HUES64 (cell line): ENCODE measurements around the gene SCGB3A1.

Experiments
- H3K27ac ChIP-seq: 2 replicates; pipeline ENCODE4 v1.7.0; 2013; ENCODE audit warnings: low read depth, low read length, inconsistent platforms
- H3K27me3 ChIP-seq: 2 replicates; pipeline ENCODE4 v1.6.1; 2013; ENCODE audit warnings: mild to moderate bottlenecking, low read length; ENCODE audit not compliant: insufficient read depth
- H3K36me3 ChIP-seq: 2 replicates; pipeline ENCODE4 v1.6.1; 2013; ENCODE audit warnings: mild to moderate bottlenecking, low read length; ENCODE audit not compliant: insufficient read depth
- H3K4me1 ChIP-seq: 2 replicates; pipeline ENCODE4 v1.6.1; 2013; ENCODE audit warnings: mild to moderate bottlenecking, low read length, moderate library complexity; ENCODE audit not compliant: insufficient read depth
- H3K4me3 ChIP-seq: 2 replicates; pipeline ENCODE4 v1.5.1; 2013; ENCODE audit warnings: mild to moderate bottlenecking, low read length, moderate library complexity
- H3K9ac ChIP-seq: 2 replicates; pipeline ENCODE4 v1.6.1; 2013; ENCODE audit warnings: mild to moderate bottlenecking, low read depth, low read length
- H3K9me3 ChIP-seq: 2 replicates; pipeline ENCODE4 v1.6.1; 2013; ENCODE audit warnings: low read depth, low read length; ENCODE audit not compliant: insufficient read depth
- WGBS: fragments of 150-250, 120-280 bp; methylation state at CpG from one replicate; pipeline ENCODE4 v1.1.7; 2013; ENCODE audit warnings: missing lambda C conversion rate; 5-methylcytosine and 5-hydroxymethylcytosine counted together

The SCGB3A1 gene

DNA sequence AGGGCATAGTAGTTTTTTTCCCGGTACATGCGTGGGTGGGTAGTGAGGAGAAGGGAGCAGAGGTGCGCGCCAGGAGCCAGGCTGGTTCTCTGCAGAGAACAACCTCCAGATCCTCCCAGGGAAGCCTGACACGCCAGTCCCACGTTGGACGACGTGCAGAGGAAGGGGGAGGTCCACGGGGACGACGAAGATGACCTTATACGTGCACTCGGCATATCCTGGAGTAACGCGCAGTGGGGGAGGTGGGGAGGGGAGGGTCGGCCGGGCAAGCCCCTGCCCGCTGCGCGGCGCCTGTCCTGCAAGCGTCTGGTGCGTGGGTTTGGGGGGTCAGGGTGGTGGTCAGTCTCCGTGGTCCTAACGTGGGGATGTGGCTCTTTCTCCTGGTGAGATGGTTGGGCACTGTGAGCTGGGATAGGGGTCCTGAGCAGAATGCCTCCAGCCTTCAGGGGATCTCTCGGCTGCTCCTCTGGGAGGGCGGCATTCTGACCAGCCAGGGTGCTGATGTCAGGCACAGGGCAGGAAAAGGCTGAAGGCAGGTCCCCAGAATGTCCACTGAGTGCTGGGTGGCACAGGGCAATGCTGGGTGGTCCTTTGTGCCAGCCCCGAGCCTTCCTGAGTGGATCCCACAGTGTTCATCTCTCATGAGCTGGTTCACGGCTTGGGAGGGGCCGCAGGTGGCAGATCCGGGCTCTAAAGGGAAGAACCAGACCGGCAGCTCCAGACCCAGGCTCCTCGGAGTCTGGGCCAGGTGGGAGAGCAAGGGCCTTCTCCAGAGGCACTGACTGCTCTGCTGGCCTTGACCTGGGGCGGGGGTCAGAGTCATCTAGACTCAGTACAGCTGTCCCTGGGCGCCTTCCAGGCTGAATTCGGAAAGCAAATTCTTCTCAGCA is 10.5 kb upstream of the SCGB3A1 start:
- WGBS, result 91% methylated on average over 36 of the region's 36 CpGs
- H3K4me3 ChIP-seq, result no peak overlapping the region
- H3K36me3 ChIP-seq, result no peaks in the 10 kb centered on the region
- H3K27me3 ChIP-seq, result no peaks in the 10 kb centered on the region
- H3K4me1 ChIP-seq, result no peaks in the 10 kb centered on the region
- no peak overlapping the region for H3K27ac ChIP-seq
- H3K9me3 ChIP-seq, result no peaks in the 10 kb centered on the region
- no peak overlapping the region for H3K9ac ChIP-seq

DNA sequence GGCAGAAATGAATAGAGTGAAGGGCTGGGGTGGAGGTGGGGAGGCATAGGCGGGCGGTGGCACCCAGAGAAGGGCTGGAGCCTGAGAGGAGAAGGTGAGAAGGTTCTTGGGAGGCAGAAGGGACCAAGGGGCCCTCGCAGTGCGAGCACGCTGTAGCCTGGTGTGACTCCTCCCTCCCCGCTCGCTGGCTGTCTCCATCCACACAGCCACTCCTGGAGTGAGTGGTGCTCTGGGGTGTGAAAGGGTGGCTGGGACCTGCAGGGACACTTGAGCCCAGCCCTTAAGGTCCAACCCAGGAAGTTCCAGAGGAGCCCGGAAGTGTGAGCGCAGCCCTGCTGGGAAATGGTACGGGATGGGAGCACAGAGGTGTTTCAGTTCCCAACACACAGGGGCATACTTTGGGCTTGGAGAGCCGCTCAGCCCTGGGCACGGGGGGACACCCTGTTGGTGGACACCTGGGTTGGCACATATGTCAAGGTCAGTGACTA is 9.3 kb upstream of the SCGB3A1 start:
- Histone ChIP-seq H3K27me3 (no peaks in the 10 kb centered on the region), H3K27ac (no peak overlapping the region), H3K9me3 (no peaks in the 10 kb centered on the region), H3K9ac (no peak overlapping the region), H3K4me1 (no peaks in the 10 kb centered on the region), H3K4me3 (no peak overlapping the region), H3K36me3 (no peaks in the 10 kb centered on the region)
- WGBS, result 91% methylated on average over 12 of the region's 12 CpGs

DNA sequence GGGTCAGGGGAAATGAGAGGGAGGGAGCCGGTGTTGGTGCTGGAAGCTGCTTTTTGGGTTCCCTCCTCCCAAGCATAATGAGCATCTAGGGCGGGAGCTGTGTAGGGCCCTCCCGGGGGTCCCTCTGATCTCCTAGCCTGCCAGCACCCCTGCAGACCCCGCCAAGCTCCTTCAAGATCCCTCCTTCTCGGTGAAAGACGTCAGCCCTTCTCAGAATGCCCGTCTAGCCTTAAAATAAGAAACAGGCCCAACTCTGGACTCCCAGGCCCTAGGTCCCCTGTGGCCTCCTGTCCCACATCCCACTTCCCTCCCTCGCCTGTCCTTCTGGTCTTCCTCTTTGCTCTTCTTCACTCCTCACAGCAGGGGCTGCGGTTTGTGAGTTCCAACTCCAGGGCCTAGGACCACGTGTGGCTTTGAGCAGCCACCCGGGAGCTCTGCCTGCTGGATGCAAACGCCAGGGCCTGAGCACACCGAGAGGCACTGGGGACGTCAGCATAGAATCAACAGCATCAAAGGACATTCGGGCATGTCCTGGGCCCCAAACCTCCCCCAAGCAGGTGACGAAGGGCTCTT is 8.8 kb upstream of the SCGB3A1 start:
- Histone ChIP-seq H3K4me1 (no peaks in the 10 kb centered on the region), H3K36me3 (no peaks in the 10 kb centered on the region), H3K27ac (no peak overlapping the region), H3K9me3 (no peaks in the 10 kb centered on the region), H3K27me3 (no peaks in the 10 kb centered on the region), H3K4me3 (no peak overlapping the region), H3K9ac (no peak overlapping the region)
- 87% methylated on average over 16 of the region's 16 CpGs for WGBS

DNA sequence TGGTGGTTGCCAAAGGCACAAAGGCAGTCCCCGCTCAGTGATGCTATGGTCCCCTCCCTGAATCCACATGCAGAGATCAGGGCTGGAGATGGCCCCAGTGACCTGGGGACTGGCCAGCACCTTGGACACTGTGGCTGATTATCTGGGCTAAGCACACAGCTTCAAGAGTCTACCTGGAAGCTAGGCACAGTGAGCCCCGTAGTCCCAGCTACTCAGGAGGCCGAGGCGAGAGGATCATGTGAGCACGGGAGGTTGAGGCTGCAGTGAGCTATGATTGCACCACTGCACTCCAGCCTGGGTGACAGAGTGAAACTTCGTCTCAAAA is 8.3 kb upstream of the SCGB3A1 start:
- WGBS, result 91% methylated on average over 6 of the region's 6 CpGs
- no peaks in the 10 kb centered on the region for H3K36me3 ChIP-seq
- no peaks in the 10 kb centered on the region for H3K27me3 ChIP-seq
- H3K27ac ChIP-seq, result no peak overlapping the region
- H3K4me1 ChIP-seq, result no peaks in the 10 kb centered on the region
- H3K9me3 ChIP-seq, result no peaks in the 10 kb centered on the region
- no peak overlapping the region for H3K4me3 ChIP-seq
- H3K9ac ChIP-seq, result no peak overlapping the region

DNA sequence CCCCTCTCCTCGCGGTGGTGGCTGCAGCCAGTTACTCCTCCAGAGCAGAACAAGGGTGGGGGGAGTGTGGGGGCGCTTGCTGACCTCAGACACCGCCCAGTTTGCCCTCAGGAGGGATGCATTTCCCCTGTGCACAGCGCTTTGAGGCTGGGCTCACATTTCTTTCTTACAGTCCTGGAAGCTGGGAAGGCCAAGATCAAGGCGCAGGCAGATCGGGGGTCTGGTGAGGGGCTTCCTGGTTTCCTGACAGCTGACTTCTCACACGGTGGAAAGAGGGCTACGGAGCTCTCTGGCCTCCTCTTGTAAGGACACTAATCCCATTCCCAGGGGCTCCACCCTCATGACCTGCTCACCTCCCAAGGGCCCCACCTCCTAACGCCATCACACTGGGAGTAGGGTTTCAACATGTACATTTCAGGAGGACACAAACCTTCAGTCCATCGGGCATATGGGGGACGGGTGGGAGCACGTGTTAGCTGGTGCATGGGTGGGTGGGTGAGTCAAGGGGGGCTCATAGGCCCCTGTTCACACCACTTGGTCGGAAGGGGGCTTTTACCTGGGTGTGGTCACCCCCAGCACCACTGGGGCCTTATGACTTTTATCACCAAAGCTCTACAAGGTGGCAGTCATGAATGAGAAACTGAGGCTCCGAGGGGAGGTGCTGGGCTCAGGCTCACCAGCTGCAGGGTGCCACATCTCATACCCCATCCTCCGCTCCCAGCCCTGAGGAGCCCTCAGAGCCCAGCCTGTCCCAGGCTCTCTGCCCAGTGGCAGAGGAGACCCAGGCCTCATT is 7.7 kb upstream of the SCGB3A1 start:
- Histone ChIP-seq H3K27me3 (no peaks in the 10 kb centered on the region), H3K36me3 (no peaks in the 10 kb centered on the region), H3K27ac (no peak overlapping the region), H3K9ac (no peak overlapping the region), H3K4me1 (no peaks in the 10 kb centered on the region), H3K9me3 (no peaks in the 10 kb centered on the region), H3K4me3 (no peak overlapping the region)
- WGBS, result 93% methylated on average over 16 of the region's 16 CpGs

DNA sequence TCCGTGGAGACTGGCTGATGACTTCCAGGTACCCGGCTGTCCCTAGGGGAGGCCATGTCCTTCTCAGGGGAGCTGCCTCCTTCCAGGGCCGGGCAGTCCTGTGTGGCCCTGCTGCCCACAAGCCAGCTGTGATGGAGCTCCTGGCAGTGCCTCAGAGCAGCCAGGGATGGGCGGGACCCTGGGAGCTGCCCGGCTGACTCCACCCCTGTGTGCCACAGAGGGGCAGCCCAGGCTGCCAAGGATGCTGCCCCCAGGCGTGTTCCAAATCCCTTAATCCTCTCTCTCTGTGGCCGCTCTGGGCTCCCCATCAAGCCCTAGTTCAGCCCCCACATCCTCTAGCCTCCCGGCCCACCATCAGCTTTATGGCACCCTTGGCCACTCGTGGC is 7.0 kb upstream of the SCGB3A1 start:
- WGBS, result 90% methylated on average over 9 of the region's 9 CpGs
- Histone ChIP-seq H3K9ac (no peak overlapping the region), H3K27me3 (peaks cover 4% of the 10 kb centered on the region), H3K27ac (no peak overlapping the region), H3K36me3 (no peaks in the 10 kb centered on the region), H3K9me3 (no peaks in the 10 kb centered on the region), H3K4me1 (no peaks in the 10 kb centered on the region), H3K4me3 (no peak overlapping the region)

DNA sequence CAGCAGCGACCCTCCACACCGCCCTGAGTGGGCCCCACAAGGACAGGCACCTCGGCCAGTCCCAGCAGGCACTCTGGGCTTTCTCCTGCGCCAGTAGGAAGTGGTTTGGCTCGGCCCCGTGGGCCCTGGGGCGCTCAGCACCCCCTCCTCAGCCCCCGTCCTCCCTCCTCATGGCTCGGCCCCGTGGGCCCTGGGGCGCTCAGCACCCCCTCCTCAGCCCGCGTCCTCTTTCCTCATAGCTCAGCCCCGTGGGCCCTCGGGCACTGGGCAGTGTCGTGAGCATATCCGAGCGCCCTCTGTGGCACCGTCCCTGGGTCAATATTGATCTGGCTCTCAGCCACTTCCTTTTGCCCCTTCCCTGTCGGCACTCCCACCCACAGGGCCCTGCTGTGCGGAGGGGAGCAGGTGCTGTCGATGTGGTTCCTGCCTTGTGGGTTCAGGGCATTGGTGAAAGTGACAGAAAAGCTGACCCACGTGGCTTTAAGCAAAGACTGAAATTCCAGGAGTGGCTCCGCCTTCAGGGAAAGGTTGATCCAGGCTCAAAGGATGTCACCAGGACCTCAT is 5.5 kb upstream of the SCGB3A1 start:
- Histone ChIP-seq H3K4me1 (no peaks in the 10 kb centered on the region), H3K27me3 (peaks cover 20% of the 10 kb centered on the region), H3K9ac (no peak overlapping the region), H3K9me3 (no peaks in the 10 kb centered on the region), H3K4me3 (no peak overlapping the region), H3K36me3 (no peaks in the 10 kb centered on the region), H3K27ac (no peak overlapping the region)
- 91% methylated on average over 24 of the region's 24 CpGs for WGBS

DNA sequence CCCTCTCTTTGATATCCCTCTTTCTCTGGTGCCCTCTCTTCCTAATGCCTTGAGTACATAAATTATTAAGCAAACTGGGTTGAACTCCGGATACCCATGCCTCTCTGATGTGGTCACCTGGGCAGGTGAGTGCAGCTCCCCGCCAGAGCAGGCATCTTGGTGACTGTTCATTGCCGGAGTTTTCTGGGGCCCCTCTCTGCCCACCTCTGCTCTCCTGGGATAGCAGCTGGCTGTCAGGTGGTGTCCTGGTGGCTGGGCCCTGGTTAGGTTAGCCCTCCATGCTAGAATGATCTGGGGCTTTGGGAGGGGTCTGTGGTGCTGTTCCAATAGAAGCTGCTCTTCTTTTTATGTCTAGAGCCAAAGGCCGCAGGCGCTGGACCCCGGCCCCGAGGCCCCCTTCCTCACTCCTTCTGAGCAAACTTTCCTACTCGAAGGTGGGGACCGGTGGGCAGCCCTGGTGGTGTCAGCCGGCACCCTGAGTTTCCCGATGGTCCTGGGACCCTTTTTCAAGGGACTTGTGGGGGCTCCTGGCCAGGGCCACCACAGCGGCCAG is 4.9 kb upstream of the SCGB3A1 start:
- Histone ChIP-seq H3K9me3 (no peaks in the 10 kb centered on the region), H3K27ac (no peak overlapping the region)
- 94% methylated on average over 12 of the region's 12 CpGs for WGBS

DNA sequence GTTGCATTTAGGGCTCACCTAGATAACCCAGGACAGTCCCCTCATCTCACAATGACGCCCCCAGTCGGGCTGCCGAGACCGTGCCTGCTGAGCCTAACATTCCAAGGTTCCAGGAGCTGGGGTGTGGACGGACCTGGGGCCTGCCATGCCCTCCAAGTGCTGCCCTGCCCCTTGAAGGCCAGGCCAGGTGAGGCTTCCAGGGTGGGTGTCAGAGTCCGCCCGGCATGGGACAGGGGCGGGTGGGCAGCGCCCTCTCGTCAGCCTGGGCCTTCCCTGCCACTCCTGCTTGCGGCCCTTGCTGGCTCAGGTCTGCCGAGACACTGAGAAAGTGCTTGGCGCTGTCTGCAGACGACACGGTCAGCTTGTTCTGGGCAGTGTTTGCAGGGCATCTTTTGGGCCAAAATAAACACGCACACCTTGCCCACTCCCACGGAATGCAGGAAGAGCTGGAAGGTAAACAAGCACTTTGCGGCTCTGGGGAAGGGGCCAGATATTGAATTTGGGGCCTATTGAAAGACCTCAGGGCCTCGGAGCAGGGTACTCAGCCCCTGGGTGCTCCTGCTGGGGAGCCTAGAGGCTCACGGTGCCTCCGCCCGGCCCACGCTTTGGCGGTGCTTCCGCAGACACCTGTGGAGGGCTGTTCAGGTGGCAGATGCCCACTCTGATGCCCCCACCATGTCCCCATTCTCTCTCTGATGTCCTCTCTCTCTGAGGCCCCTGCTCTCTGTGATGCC is 4.2 kb upstream of the SCGB3A1 start:
- no peaks in the 10 kb centered on the region for H3K4me1 ChIP-seq
- H3K27ac ChIP-seq, result no peak overlapping the region
- H3K36me3 ChIP-seq, result no peaks in the 10 kb centered on the region
- H3K9ac ChIP-seq, result no peak overlapping the region
- no peak overlapping the region for H3K4me3 ChIP-seq
- 92% methylated on average over 25 of the region's 25 CpGs for WGBS
- no peaks in the 10 kb centered on the region for H3K9me3 ChIP-seq
- H3K27me3 ChIP-seq, result peaks cover 32% of the 10 kb centered on the region

More for the DNA sequence above, 4.9 kb upstream of the SCGB3A1 start:
- Histone ChIP-seq H3K27me3 (peaks cover 26% of the 10 kb centered on the region), H3K36me3 (no peaks in the 10 kb centered on the region), H3K4me1 (no peaks in the 10 kb centered on the region), H3K4me3 (no peak overlapping the region), H3K9ac (no peak overlapping the region)

DNA sequence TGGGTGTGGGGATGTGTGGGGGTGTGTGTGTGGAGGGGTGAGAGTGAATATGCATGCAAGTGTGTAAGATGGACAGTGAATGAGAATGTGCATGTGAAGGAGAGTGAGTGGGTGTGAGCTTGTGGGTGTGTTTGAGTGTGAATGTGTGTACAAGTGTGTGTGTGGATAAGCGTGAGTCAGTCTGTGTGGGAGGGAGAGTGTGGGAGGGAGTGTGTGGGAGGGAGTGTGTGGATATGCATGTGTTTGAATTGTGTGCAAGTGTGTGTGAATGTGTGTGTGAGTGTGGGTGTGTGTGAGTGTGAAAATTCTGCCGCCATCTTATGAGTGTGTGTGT is 3.7 kb upstream of the SCGB3A1 start:
- H3K27me3 ChIP-seq, result peaks cover 37% of the 10 kb centered on the region
- no peaks in the 10 kb centered on the region for H3K9me3 ChIP-seq
- 88% methylated on average over 2 of the region's 2 CpGs for WGBS
- no peak overlapping the region for H3K9ac ChIP-seq
- H3K4me3 ChIP-seq, result no peak overlapping the region
- no peaks in the 10 kb centered on the region for H3K4me1 ChIP-seq
- H3K36me3 ChIP-seq, result no peaks in the 10 kb centered on the region
- H3K27ac ChIP-seq, result no peak overlapping the region
